ENCODE data around the gene SLC7A6OS.

SLC7A6OS gene

DNA sequence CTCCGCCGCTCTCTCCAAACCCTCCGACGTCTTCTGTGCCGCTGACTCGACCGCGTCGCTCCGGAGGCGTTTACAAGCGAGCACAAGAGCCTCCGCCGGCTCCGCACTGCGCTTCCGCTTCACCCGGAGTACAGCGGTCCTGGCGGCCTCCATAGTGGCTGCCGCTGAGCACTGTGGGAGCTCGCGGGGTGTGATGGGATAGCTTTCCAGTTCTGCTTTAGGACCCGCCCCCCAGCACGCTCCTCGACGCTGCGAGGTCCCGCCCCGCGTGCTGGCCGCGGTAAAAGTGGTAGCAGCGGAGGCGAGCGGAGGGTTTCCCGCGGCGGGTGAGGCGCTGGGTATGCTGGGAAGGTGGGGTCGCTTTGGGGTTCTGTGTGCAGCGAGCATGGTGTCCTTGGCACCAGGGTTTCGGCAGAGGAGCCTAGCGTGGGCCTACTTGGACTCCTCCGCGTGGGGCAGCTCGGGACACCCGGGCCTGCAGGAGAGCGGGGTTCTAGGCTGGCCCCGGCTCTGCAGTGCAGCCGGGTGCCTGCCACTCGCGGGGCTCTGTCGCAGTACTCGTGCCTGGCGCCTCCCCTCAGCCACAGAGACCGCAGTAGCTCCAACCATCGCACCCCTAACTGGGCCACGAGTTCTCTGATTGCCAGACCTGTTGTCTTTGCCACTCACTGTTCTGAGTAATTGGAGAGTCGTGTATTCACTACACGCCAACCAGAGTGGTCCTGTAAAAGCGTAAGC is at the start of gene SLC7A6OS, which contains the start of gene PRMT7:
Gene SLC7A6OS (minus strand): TSS at position 173 of the 738 bp plus-strand sequence. CDS start 20 bp downstream, at position 153.
Gene PRMT7 (plus strand): TSS at position 246 of the 738 bp plus-strand sequence. CDS start 4,961 bp downstream, outside the sequence.
- peak; percentile 92 for DNase-seq

DNA sequence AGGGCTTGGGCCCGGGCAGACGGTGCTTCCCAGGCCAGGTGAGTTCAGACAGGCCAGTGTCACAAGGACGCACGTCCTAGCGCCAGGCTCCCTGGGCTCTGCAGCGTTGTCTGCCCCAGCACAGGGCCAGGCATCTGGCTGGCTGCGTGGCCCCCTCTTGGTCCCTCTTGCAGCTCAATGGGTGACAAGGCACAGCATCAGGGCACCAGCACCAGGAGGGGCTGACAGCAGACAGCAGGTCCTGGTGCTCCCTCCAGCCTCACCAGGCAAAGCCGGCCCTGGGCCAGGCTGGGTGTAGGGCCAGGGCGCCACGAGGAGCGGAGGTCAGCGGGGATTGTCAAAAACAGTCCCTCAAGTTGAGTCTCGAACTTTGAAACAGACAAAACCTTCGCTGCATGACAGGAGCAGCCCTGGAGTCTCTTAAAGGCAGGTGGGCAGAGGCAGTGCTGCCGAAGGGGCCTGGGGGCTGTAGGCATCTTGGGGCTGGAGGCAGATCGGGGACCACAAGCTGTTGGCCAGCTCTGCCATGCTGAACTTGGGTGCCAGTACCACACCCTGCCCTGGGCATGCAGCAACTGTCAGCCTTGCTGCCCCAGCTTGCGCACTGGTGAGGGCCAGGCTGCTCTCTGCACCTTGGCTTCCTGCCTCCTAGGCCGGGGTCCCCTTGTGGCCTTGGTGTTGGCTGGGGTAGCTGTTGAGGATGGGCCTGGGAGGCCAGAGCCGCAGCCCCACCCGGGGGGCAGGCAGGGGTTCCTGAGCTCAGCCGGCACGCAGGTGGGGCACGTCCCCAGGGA is 48.8 kb upstream of the SLC7A6OS start:
- no peak for DNase-seq

- DNase-seq = no peak
Measured at GRCh38 chr16:68358951-68359350, 48.2 kb upstream of the SLC7A6OS start.

DNA sequence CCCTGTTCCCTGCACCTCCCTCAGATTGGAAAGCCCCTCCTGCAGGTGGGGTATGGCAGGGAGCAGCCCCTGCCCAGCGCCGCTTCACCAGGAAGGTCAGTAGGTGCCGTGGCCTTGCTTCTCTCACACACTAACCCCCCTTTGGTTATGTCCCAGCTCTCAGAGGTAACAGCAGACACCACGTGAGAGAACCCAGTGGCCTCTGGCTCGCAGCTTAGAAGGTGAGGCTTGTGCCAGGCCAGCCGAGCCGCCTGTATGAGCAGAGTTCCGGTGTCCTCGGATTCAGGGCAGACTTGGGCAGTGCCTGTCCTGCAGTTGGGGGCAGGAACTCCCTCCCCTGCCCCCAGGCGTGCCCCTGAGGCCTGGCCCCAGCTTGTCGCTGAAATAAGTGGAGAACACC is 47.2 kb upstream of the SLC7A6OS start:
- DNase-seq = no peak

DNA sequence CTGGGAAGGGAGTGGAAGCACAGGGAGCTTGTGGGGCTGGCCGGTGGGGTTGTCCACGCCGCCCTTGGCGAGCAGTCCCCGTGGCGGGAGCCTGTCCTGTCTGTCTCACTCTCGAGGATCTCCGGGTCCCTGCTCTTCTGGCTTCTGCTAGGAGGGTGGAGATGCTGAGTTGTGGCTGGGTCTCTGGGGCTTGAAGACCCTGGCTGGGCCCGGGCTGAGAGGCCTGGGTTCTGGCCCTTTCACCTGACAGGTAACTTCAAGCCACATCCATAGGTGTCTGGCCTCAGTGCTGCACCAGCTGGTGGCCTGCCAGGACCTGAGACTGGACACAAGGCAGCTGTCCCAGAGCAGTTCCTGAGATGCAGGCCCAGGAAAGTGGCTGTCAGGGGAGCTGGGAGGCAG is 46.8 kb upstream of the SLC7A6OS start:
- no peak for DNase-seq

- no peak for DNase-seq
Measured at GRCh38 chr16:68356919-68357286, 46.2 kb upstream of the SLC7A6OS start.

GRCh38 chr16:68356249-68356918 is 45.6 kb upstream of the SLC7A6OS start:
- DNase-seq = peak; percentile 56

- no peak for DNase-seq
Measured at GRCh38 chr16:68355447-68356248, 44.9 kb upstream of the SLC7A6OS start.

GRCh38 chr16:68354816-68355215 is 44.1 kb upstream of the SLC7A6OS start:
- DNase-seq = no peak

- no peak for DNase-seq
Measured at GRCh38 chr16:68353366-68353765, 42.6 kb upstream of the SLC7A6OS start.

DNA sequence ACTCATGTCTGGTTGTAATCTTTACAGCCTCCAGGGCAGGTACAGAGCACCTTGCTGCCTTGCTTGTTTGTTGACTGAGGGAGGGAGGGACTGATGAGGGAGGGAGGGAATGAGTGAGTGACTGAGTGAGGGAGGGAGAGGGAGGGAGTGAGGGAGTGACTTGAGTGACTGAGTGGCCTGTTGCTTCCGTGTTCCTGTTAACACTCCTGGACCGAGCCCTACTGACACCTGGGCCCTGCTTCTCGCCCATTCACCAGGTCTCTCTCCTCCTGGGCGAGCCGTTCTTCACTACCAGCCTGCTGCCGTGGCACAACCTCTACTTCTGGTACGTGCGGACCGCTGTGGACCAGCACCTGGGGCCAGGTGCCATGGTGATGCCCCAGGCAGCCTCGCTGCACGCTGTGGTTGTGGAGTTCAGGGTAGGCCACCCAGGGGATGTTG is 41.3 kb upstream of the SLC7A6OS start:
- no peak for DNase-seq

DNA sequence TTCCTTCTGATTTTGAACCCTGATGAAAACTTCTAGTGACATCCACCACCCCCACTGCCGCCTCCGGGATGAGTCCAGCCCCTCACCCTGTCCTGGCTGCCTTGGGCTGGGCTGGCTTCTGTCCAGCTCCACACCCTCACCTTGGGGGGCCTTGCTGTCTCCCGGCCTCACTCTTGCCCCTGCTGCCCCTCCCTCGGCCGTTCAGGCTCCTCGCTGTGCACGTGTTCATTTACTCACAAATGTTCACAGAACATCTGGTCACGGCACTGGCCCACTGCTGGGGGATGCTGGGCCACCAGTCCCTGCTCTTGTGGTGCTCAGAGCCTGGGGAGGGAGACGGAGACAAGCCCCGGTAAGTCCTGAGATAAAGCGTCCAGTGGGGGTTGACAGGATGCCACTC is 40.7 kb upstream of the SLC7A6OS start:
- DNase-seq = no peak

DNA sequence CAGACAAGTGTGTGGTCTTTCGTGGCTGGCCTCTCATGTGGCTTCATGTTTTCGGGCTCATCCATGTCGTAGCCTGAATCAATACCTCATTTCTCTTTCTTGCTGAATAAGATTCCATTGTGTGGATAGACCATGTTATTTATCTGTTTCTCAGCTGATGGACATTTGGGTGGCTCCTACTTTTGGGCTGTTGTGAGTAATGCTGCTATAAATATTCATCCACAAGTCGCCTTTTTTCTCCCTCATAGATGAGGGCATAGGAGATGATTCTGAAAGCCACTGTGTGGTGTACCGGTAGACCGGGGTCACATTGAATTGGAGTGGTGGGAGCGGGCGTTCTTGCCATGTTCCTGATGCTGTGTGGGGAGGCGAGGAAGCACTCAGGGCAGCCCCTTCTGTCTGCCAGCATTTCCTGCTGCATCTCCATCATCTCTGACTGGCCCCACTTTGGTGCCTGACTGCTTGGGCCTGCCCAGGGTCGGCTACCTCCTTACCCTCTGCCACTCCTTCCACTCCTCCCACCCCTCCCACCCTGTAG is 40.1 kb upstream of the SLC7A6OS start:
- DNase-seq = no peak

GRCh38 chr16:68349838-68350410 is 39.2 kb upstream of the SLC7A6OS start:
- DNase-seq = no peak

GRCh38 chr16:68348639-68349445 is 38.1 kb upstream of the SLC7A6OS start:
- no peak for DNase-seq

GRCh38 chr16:68347605-68348004 is 36.9 kb upstream of the SLC7A6OS start:
- no peak for DNase-seq

DNA sequence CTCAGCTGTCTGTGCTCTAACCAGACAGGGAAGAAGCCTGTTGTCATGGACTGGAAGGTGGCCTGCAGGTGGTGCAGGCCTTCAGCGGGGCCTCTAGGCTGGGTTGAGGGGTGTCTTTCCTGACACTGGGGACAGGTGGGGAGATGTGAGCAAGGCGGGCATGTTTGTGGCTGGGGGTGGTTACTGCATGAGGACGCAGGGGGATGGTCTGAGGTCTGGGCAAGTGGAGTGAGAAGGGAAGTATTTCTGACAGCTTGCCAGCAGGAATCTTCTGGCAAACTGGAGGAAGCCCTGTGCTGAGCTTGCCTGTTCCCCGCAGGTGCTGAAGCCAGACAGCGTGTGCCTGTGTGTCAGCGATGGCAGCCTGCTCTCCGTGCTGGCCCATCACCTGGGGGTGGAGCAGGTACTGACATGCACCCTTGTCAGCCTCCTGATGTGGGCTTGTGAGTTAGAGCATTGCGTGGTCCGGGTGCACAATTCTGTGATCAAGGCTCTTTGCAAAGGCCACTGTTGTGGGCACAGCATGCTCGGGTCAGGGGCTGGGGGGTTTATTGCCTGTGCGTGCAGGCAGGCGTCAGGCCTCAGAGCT is 36.2 kb upstream of the SLC7A6OS start:
- no peak for DNase-seq

GRCh38 chr16:68345958-68346635 is 35.4 kb upstream of the SLC7A6OS start:
- DNase-seq = no peak

DNA sequence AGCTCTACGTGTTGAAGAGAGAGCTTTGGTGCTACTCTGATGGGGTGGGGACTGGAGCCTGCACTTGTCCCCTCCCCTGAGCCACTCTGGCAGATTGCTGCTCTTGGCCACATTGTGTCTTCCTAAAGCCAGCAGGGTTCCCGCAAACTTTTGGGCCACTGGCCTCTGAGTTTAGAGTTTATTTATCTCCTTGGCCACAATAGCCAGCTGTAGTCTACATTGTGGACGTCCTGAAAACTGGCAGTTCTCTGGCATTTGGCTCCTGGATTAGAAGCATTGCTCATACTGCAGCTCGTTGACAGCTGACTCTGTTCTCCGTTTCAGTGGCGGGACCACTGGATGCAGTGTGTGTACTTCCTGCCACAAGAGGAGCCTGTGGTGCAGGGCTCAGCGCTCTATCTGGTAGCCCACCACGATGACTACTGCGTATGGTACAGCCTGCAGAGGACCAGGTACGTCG is 34.6 kb upstream of the SLC7A6OS start:
- no peak for DNase-seq

DNA sequence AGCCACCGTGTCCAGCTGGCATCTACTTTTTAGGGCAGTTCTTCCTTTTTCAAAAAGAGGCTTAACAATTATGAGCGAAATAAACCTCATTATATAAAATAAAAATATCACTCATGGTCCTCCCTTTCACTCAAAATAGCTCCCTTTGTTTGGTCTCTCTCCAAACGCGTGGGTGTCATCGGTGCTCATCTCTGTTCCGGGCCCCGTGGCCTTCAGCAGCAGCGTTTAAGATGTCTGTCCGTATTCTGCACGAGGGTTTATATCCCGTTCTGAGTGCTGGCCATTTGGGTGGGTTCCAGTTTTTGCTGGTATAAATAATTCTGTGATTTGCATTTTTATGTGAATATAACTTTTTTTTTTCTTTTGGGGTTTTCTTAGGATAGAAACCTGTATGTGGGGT is 33.5 kb upstream of the SLC7A6OS start:
- no peak for DNase-seq
